ENCODE data around the gene MYH7B. TPM values are rescaled to one million over a fixed set of nuclear protein-coding genes. Genes with fewer than 3 reads are reported as not detected.

Gene MYH7B
- total RNA-seq, 3 donors from 2014 or later (not counting 1 experiment from before 2014, with no cell fraction given): 0.18 to 1.0 (median 0.21) TPM

DNA sequence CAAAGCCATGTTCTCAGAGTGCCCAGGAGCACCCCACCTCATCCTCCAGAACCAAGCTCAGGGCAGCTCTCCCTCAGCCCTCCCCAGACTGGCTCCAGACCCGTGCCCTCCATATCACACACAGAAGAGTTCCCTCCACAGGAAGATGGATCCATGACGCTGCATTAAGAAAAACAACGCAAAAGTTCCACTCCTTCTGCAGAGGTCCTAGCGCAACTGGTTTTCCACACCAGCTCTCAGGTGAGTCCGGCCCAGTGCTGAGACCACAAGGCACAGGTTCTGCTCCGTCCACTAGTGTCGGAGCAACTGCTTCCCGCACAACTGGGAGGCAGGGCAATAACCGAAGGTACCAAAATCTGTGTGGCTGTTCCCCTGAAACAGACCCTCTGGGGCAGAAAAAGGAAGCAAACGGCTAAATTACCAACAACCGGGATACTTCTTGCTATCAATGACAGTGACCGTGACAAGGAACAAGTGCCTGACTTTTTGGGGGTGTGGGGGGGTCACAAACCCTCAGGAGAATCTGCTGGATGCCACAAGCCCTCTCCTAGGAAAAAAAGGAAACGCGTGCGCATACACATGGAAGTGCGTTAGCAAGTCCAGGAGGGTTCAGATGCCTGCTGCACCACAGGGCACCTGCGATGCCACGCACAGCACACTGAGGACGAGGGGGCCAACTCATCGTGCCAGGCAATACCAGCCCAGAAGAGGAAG lies 49.2 kb downstream of the MYH7B start:
- Mint-ChIP-seq H3K9me3 (no peaks in the 10 kb centered on the region), H3K27ac (no peak overlapping the region), H3K4me3 (no peak overlapping the region), H3K27me3 (ENCODE audit: low read depth in 2 of 2) (no peaks in the 10 kb centered on the region), H3K4me1 (peaks cover 0 to 5% of the 10 kb centered on the region in 2 donors), H3K36me3 (peaks cover 11% of the 10 kb centered on the region)
- Histone ChIP-seq H3K4me3 (ENCODE audit: low read length) (no peak overlapping the region), H3K27me3 (ENCODE audit: control insufficient read depth, insufficient read depth, low read length) (no peaks in the 10 kb centered on the region), H3K36me3 (ENCODE audit: control insufficient read depth, insufficient read depth, low read length) (peaks cover 90% of the 10 kb centered on the region), H3K27ac (ENCODE audit: low read length) (no peak overlapping the region), H3K9me3 (ENCODE audit: control insufficient read depth, insufficient read depth, low read length) (no peaks in the 10 kb centered on the region), H3K4me1 (ENCODE audit: control insufficient read depth, insufficient read depth, low read length) (no peaks in the 10 kb centered on the region)
- DNase-seq (no peak), ATAC-seq (no peak)
- WGBS (ENCODE audit: insufficient coverage): 95% methylated on average over 20 of the region's 20 CpGs
- intact Hi-C loops (cut with micrococcal nuclease): no loop called here
- TF ChIP-seq, protein P1, sequence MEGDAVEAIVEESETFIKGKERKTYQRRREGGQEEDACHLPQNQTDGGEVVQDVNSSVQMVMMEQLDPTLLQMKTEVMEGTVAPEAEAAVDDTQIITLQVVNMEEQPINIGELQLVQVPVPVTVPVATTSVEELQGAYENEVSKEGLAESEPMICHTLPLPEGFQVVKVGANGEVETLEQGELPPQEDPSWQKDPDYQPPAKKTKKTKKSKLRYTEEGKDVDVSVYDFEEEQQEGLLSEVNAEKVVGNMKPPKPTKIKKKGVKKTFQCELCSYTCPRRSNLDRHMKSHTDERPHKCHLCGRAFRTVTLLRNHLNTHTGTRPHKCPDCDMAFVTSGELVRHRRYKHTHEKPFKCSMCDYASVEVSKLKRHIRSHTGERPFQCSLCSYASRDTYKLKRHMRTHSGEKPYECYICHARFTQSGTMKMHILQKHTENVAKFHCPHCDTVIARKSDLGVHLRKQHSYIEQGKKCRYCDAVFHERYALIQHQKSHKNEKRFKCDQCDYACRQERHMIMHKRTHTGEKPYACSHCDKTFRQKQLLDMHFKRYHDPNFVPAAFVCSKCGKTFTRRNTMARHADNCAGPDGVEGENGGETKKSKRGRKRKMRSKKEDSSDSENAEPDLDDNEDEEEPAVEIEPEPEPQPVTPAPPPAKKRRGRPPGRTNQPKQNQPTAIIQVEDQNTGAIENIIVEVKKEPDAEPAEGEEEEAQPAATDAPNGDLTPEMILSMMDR (IDR thresholded peaks at IDR 0.05): no peak

Other genes starting within 250 kb of the MYH7B start
- gene NCOA6, start 130.2 kb upstream of the MYH7B start, total RNA-seq: 10 to 100 TPM; 34.7 to 41.6 (median 37.0) TPM
- gene GGT7, start 83.0 kb upstream of the MYH7B start, total RNA-seq: 10 to 100 TPM in 2 of 3 donors, 1 to 10 TPM in 1; 7.4 to 12.8 (median 12.1) TPM
- gene ACSS2, start 79.3 kb upstream of the MYH7B start, total RNA-seq: 10 to 100 TPM in 1 of 3 donors, 1 to 10 TPM in 2; 2.4 to 11.4 (median 7.5) TPM
- gene GSS, start 62 bp upstream of the MYH7B start, total RNA-seq: 10 to 100 TPM; 27.4 to 35.4 (median 30.3) TPM
- 10 to 100 TPM; 72.3 to 79.0 (median 74.4) TPM for gene TRPC4AP, start 136.9 kb downstream of the MYH7B start, total RNA-seq
- gene EDEM2, start 191.5 kb downstream of the MYH7B start, total RNA-seq: 10 to 100 TPM; 20.0 to 27.4 (median 25.3) TPM
- 1 to 10 TPM; 6.4 to 9.3 (median 6.4) TPM for gene PROCR, start 216.2 kb downstream of the MYH7B start, total RNA-seq

All from natural killer cell (primary cell).